HEK293T (cell line): ENCODE measurements around the gene CLDN22.

Experiments used
- CTCF ChIA-PET: fragments of 350-600 bp; formaldehyde crosslinking; extraction: SDS; loops from one replicate; lab custom pipeline; 2021; ENCODE audit warnings: antibody characterized with exemption, inconsistent platforms; lab: Yijun Ruan, JAX
- POLR2A ChIA-PET: fragments of 350-600 bp; formaldehyde crosslinking; extraction: SDS; loops from one replicate; lab custom pipeline; 2020; ENCODE audit warnings: antibody characterized with exemption, inconsistent platforms; lab: Yijun Ruan, JAX
- DNase-seq: peaks from one replicate; pipeline ENCODE4 v3.0.0; 2012; ENCODE audit warnings: mixed read lengths; ENCODE audit errors: extremely low spot score
- ARNT ChIP-seq: fragments of 450-650 bp; IDR thresholded peaks from 2 replicates; pipeline ENCODE4 v1.6.1; 2017; ENCODE audit warnings: mild to moderate bottlenecking
- BHLHE40 ChIP-seq: fragments of 450-650 bp; IDR thresholded peaks from 2 replicates; pipeline ENCODE4 v1.6.1; 2016; ENCODE audit warnings: mild to moderate bottlenecking, moderate library complexity, borderline replicate concordance
- CTBP1 ChIP-seq: fragments of 450-650 bp; IDR thresholded peaks from 2 replicates; pipeline ENCODE4 v1.6.1; 2016; ENCODE audit warnings: borderline replicate concordance
- ELF4 ChIP-seq: fragments of 450-650 bp; IDR thresholded peaks from 2 replicates; pipeline ENCODE4 v1.6.1; 2017; ENCODE audit warnings: antibody characterized with exemption
- FOXA1 ChIP-seq: fragments of 450-650 bp; IDR thresholded peaks from 2 replicates; pipeline ENCODE4 v1.6.1; 2016; ENCODE audit warnings: mild to moderate bottlenecking
- FOXK2 ChIP-seq: fragments of 450-650 bp; IDR thresholded peaks from 2 replicates; pipeline ENCODE4 v1.6.1; 2016; ENCODE audit warnings: mild to moderate bottlenecking
- FOXM1 ChIP-seq: fragments of 450-650 bp; IDR thresholded peaks from 2 replicates; pipeline ENCODE4 v1.6.1; 2017; ENCODE audit warnings: mild to moderate bottlenecking, borderline replicate concordance
- HDGF ChIP-seq: fragments of 450-650 bp; IDR thresholded peaks from 2 replicates; pipeline ENCODE4 v1.6.1; 2017; ENCODE audit warnings: antibody characterized with exemption, borderline replicate concordance
- L3MBTL2 ChIP-seq: fragments of 450-650 bp; conservative IDR thresholded peaks from 2 replicates; pipeline ENCODE4 v1.6.1; 2016; ENCODE audit warnings: mild to moderate bottlenecking
- LEF1 ChIP-seq: fragments of 450-650 bp; IDR thresholded peaks from 2 replicates; pipeline ENCODE4 v1.6.1; 2017; ENCODE audit warnings: mild to moderate bottlenecking, borderline replicate concordance
- NFRKB ChIP-seq: fragments of 450-650 bp; IDR thresholded peaks from 2 replicates; pipeline ENCODE4 v1.6.1; 2016; ENCODE audit warnings: mild to moderate bottlenecking, moderate library complexity
- PKNOX1 ChIP-seq: fragments of 450-650 bp; IDR thresholded peaks from 2 replicates; pipeline ENCODE4 v1.6.1; 2016
- SP1 ChIP-seq: fragments of 450-650 bp; IDR thresholded peaks from 2 replicates; pipeline ENCODE4 v1.6.1; 2017
- SUZ12 ChIP-seq: fragments of 450-650 bp; IDR thresholded peaks from 2 replicates; pipeline ENCODE4 v1.6.1; 2016; ENCODE audit warnings: mild to moderate bottlenecking
- TARDBP ChIP-seq: fragments of 450-650 bp; IDR thresholded peaks from 2 replicates; pipeline ENCODE4 v1.6.1; 2016
- ZNF384 ChIP-seq: fragments of 450-650 bp; IDR thresholded peaks from 2 replicates; pipeline ENCODE4 v1.6.1; 2016

CLDN22 gene

GRCh38 chr4:183321079-183321478 lies 1.0 kb upstream of the CLDN22 start:
- POLR2A ChIA-PET: no interaction called here
- DNase-seq: no peak
- CTCF ChIA-PET: interaction anchor here (0.6 kb wide), 1 partner anchor 42 kb away, joined by 3 read pairs; no protein-coding TSS in a partner anchor
- TF ChIP-seq ZNF384 (no peak), FOXA1 (no peak), NFRKB (no peak), LEF1 (no peak), CTBP1 (no peak), HDGF (no peak)

- ChIA-PET CTCF (interaction anchor here (0.6 kb wide), 1 partner anchor 380 kb away, joined by 3 read pairs; no protein-coding TSS in a partner anchor), POLR2A (no interaction called here)
- no peak for TF ChIP-seq ELF4
- TF ChIP-seq ARNT: no peak
- TF ChIP-seq BHLHE40: no peak
- TF ChIP-seq HDGF: no peak
- no peak for TF ChIP-seq SP1
- no peak for TF ChIP-seq LEF1
- no peak for TF ChIP-seq L3MBTL2
- TF ChIP-seq FOXM1: no peak
- no peak for TF ChIP-seq ZNF384
- no peak for DNase-seq
Observed at GRCh38 chr4:183318656-183319055, 1.4 kb downstream of the CLDN22 start.

GRCh38 chr4:183314806-183315205 lies 5.3 kb downstream of the CLDN22 start:
- no peak for DNase-seq
- ChIA-PET CTCF (interaction anchor here (0.6 kb wide), 1 partner anchor 343 kb away, joined by 3 read pairs; no protein-coding TSS in a partner anchor), POLR2A (no interaction called here)
- no peak for TF ChIP-seq FOXA1
- TF ChIP-seq FOXK2: no peak
- TF ChIP-seq ARNT: no peak
- TF ChIP-seq CTBP1: no peak
- TF ChIP-seq SP1: no peak
- TF ChIP-seq L3MBTL2: no peak
- TF ChIP-seq NFRKB: no peak
- no peak for TF ChIP-seq PKNOX1
- no peak for TF ChIP-seq TARDBP
- TF ChIP-seq HDGF: no peak
- TF ChIP-seq FOXM1: no peak
- no peak for TF ChIP-seq BHLHE40
- no peak for TF ChIP-seq ELF4
- no peak for TF ChIP-seq ZNF384
- TF ChIP-seq SUZ12: no peak
- no peak for TF ChIP-seq LEF1

GRCh38 chr4:183314336-183314735 lies 5.7 kb downstream of the CLDN22 start:
- POLR2A ChIA-PET: no interaction called here
- no peak for DNase-seq
- CTCF ChIA-PET: interaction anchor here (0.6 kb wide), 1 partner anchor 344 kb away, joined by 3 read pairs; no protein-coding TSS in a partner anchor
- TF ChIP-seq FOXK2 (no peak), ZNF384 (no peak), HDGF (no peak), ARNT (no peak), CTBP1 (no peak), L3MBTL2 (no peak), SP1 (no peak), NFRKB (no peak), FOXM1 (no peak), TARDBP (no peak), SUZ12 (no peak), BHLHE40 (no peak)

GRCh38 chr4:183312841-183313240 lies 7.2 kb downstream of the CLDN22 start:
- ChIA-PET POLR2A (no interaction called here), CTCF (no interaction called here)
- TF ChIP-seq FOXK2: no peak
- TF ChIP-seq SUZ12: no peak
- no peak for TF ChIP-seq L3MBTL2
- no peak for TF ChIP-seq CTBP1
- no peak for DNase-seq

GRCh38 chr4:183306811-183307210 lies 13.3 kb downstream of the CLDN22 start:
- POLR2A ChIA-PET: no interaction called here
- TF ChIP-seq SP1: no peak
- no peak for TF ChIP-seq FOXA1
- TF ChIP-seq LEF1: no peak
- TF ChIP-seq ELF4: no peak
- TF ChIP-seq CTBP1: no peak
- no peak for TF ChIP-seq BHLHE40
- TF ChIP-seq SUZ12: no peak
- TF ChIP-seq FOXM1: no peak
- no peak for TF ChIP-seq TARDBP
- no peak for TF ChIP-seq ARNT
- TF ChIP-seq L3MBTL2: no peak
- TF ChIP-seq FOXK2: no peak
- TF ChIP-seq PKNOX1: no peak
- no peak for DNase-seq
- CTCF ChIA-PET: no interaction called here

- POLR2A ChIA-PET: no interaction called here
- no peak for DNase-seq
- CTCF ChIA-PET: no interaction called here
- TF ChIP-seq HDGF: no peak
- no peak for TF ChIP-seq ARNT
- no peak for TF ChIP-seq L3MBTL2
- no peak for TF ChIP-seq NFRKB
- TF ChIP-seq TARDBP: no peak
Observed at GRCh38 chr4:183304538-183304937, 15.5 kb downstream of the CLDN22 start.
